SU-DHL-6 (cell line): Measurements from ENCODE around the gene RBBP5.

Experiments
- CTCF ChIP-seq: fragments of 200-600 bp; sonication (generic); IDR thresholded peaks from one replicate; pipeline ENCODE4 v1.5.1; 2017; ENCODE audit warnings: antibody characterized with exemption, mild to moderate bottlenecking, low read length, moderate library complexity; ENCODE audit not compliant: insufficient read depth, poor library complexity, severe bottlenecking
- EZH2phosphoT487 ChIP-seq: fragments of 200-600 bp; sonication (generic), shearing (Covaris generic); conservative IDR thresholded peaks from 2 replicates; pipeline ENCODE4 v1.6.1; 2018; ENCODE audit warnings: mild to moderate bottlenecking, antibody characterized with exemption, low read length, moderate library complexity, mixed read lengths

- no peak for TF ChIP-seq CTCF
- TF ChIP-seq EZH2phosphoT487 = no peak
These were observed 72.3 kb downstream of the RBBP5 start for GRCh38 chr1:205049479-205049878.
